ENCODE measurements around the gene NMNAT2.

NMNAT2 gene

DNA sequence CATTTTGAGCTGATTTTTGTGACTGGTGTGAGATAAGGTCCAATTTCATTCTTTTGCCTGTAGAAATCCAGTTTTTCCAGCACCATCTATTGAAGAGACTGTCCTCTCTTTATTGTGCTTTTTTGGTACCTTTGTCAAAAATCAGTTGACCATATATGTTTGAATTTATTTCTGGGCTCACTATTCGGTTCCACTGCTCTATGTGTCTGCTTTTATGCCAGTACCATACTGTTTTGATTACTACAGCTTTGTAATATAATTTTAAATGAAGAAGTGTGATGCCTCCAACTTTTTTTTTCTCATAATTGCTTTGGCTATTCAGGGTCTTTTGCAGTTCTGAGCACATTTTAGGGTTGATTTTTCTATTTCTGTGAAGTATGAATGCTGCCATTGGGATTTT is 163.1 kb downstream of the NMNAT2 start:
- FAIRE-seq, result no peak

DNA sequence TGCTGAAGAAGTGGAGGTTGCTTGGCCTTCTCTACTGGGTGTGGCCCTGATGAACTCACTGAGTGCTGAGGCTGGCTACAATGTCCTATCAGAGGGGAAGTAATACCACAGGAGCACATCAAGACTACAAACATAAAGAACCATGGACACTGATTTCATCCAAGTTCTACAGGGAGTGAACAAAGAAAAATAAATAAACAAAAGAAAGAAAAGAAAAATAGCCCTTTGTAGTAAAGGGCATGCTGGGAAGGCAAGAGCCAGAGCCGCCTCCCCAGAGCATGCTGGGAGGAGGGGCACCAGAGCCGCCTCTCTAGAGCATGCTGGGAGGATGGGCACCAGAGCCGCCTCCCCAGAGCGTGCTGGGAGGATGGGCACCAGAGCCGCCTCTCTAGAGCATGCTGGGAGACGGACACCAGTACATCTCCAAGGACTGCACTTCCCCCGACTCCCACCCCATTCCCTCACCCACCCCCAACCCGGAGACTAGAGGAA is 166.2 kb downstream of the NMNAT2 start:
- TF ChIP-seq, protein P1, sequence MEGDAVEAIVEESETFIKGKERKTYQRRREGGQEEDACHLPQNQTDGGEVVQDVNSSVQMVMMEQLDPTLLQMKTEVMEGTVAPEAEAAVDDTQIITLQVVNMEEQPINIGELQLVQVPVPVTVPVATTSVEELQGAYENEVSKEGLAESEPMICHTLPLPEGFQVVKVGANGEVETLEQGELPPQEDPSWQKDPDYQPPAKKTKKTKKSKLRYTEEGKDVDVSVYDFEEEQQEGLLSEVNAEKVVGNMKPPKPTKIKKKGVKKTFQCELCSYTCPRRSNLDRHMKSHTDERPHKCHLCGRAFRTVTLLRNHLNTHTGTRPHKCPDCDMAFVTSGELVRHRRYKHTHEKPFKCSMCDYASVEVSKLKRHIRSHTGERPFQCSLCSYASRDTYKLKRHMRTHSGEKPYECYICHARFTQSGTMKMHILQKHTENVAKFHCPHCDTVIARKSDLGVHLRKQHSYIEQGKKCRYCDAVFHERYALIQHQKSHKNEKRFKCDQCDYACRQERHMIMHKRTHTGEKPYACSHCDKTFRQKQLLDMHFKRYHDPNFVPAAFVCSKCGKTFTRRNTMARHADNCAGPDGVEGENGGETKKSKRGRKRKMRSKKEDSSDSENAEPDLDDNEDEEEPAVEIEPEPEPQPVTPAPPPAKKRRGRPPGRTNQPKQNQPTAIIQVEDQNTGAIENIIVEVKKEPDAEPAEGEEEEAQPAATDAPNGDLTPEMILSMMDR (IDR thresholded peaks at IDR 0.05; ENCODE audit: insufficient read depth, missing control alignments), result no peak
- FAIRE-seq, result no peak

More for the DNA sequence above, 163.1 kb downstream of the NMNAT2 start:
- TF ChIP-seq, protein P1 (IDR thresholded peaks at IDR 0.05; ENCODE audit: insufficient read depth, missing control alignments), result no peak
- no peak for DNase-seq (ENCODE audit: insufficient read length, low spot score)

DNA sequence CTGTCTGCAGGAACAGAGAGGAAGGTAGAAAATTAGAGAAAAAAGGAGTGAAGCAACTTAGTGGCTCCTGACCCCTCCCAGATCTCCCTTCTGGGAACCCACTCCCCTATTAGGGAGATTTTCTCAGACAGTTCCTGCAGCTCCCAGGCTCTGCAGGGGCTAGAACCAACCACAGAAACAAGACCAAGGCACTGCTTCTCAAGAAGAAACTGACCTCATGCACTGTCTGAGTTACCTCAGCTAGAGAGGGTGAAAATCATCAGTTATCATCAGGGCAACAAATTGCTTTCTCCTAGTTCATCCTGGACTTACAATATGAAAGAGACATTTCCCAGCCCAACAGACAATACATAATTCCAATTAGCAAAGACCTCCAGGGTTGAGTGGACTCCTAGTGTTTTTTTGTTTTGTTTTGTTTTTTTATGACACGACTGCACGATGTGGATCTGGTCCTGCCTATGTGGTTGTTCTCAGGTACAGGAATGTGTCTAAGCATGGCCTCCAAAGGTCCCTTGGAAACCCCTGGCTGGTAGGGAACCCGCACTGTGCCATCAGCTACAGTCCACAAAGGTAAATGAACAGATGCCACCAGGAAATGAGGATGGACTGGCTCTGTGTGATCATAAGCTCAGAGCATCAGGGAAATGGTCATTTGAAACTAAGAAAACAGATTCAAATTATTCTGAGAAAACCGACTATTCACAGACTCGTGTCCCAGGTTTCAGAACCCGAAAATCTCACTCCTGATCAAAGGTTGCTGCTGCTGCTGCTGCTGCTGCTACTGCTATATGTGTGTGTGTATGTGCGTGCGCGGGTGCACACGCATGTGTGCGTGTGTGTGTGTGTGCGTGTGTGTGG is 166.8 kb downstream of the NMNAT2 start:
- FAIRE-seq (no peak), DNase-seq (ENCODE audit: insufficient read length, low spot score) (no peak)
- TF ChIP-seq, protein P1 (IDR thresholded peaks at IDR 0.05; ENCODE audit: insufficient read depth, missing control alignments), result no peak

More for the DNA sequence above, 166.2 kb downstream of the NMNAT2 start:
- DNase-seq (ENCODE audit: insufficient read length, low spot score), result no peak

DNA sequence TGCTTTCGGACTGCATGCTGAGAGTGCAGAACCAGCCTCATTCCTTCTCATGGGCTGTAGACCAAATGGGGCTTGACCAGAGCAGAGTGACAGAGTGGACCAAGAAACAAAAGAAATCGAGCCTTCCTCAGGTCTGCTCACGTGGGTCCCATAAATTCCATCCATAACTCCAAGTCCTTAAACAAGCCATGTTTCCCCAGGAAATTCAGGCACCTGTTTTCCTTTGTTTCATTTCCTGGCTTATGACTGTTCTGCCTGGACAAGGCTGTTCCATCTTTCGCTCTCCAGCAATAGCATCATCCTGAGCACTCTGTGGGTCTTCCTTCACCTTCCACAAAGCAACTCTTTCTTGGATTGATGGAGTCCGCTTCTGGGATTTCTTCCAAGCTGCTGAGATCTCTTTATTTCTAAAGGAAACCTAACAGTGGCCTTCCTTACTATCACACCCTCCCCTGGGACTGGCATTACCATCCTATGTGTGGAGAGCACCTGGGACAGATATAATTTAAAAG is 168.2 kb downstream of the NMNAT2 start:
- FAIRE-seq (no peak), DNase-seq (ENCODE audit: insufficient read length, low spot score) (no peak)
- TF ChIP-seq, protein P1 (IDR thresholded peaks at IDR 0.05; ENCODE audit: insufficient read depth, missing control alignments), result no peak

DNA sequence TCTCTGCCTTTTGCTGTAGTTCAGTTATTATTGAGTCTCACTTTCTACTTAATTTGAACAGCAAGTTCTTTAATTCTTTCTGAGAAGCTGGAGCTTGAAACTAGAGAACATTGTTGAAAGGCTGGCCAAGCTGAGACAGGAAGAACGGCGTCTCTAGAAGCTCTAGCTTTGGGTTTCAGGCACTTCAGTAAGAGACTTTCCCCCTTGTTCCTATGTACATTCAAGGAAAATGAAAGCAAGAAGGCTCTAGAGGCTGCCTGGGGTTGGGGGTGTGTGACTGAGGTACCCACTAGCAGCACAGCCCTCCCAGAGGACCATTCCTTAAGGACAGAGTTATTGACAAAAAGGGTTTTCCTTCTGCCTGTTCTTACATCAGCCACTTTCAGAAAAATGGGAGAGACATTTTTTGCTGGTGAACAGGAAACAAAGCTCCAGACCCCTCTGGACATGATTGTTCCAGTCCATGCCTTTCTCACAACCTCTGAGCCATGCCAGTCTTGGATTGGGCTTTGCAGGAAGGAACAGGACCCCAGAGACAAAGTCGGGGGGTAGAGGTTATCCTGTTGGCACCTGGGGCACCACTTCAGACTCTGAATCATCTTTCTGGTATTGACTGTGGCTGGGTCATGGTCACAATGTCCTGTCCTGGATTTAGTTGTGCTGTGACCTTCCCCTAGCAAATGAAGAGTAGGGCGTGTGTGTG is 169.0 kb downstream of the NMNAT2 start:
- TF ChIP-seq, protein P1 (IDR thresholded peaks at IDR 0.05; ENCODE audit: insufficient read depth, missing control alignments), result no peak
- DNase-seq (ENCODE audit: insufficient read length, low spot score), result no peak
- no peak for FAIRE-seq

DNA sequence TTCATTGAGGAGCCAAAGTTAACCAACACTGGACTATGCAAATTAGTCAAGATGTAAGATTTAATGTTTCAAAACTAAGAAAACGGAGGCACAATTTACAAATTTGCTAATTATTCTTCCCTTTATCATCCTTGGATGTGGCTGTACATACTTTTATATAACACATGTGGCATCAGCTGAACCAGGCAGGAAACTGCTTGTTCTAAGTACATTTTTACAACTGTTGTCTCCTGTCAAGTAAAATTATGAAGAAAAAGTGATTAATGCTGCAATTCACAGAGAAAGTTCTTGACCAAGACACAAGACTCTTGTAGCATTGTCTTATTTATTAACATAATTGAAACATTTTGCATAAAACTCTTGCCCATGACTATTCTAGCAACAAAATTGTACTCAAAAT is 170.2 kb downstream of the NMNAT2 start:
- no peak for DNase-seq (ENCODE audit: insufficient read length, low spot score)
- TF ChIP-seq, protein P1 (IDR thresholded peaks at IDR 0.05; ENCODE audit: insufficient read depth, missing control alignments), result no peak
- FAIRE-seq, result no peak
